ENCODE results near the gene SLC25A10. TPM values are rescaled to one million over a fixed set of nuclear protein-coding genes. Genes with fewer than 3 reads are reported as not detected.

Gene SLC25A10
- total and polyA plus RNA-seq, 12 donors, result 3.5 to 36.1 (median 20.5) TPM

DNA sequence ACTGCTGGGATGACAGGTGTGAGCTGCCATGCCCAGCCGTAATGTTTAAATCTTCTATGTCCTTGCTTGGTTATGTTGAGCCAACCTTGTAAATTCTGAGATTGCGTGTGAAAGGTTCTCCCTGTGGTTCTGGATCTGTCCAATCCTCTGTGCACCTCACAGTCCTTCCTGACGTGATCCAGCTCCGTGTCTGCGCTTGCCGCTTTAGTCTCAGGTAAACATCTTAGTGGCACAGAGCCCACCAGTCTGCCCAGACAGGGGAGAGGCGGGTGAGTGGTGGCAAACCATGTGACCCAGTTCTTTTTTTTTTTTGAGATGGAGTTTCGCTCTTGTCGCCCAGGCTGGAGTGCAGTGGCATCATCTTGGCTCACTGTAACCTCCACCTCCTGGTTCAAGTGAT, 13.9 kb downstream of the SLC25A10 start:
- intact Hi-C loops (cut with DNase I), result no loop called here
- TF ChIP-seq, protein P1, sequence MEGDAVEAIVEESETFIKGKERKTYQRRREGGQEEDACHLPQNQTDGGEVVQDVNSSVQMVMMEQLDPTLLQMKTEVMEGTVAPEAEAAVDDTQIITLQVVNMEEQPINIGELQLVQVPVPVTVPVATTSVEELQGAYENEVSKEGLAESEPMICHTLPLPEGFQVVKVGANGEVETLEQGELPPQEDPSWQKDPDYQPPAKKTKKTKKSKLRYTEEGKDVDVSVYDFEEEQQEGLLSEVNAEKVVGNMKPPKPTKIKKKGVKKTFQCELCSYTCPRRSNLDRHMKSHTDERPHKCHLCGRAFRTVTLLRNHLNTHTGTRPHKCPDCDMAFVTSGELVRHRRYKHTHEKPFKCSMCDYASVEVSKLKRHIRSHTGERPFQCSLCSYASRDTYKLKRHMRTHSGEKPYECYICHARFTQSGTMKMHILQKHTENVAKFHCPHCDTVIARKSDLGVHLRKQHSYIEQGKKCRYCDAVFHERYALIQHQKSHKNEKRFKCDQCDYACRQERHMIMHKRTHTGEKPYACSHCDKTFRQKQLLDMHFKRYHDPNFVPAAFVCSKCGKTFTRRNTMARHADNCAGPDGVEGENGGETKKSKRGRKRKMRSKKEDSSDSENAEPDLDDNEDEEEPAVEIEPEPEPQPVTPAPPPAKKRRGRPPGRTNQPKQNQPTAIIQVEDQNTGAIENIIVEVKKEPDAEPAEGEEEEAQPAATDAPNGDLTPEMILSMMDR (IDR thresholded peaks at IDR 0.05), result no peak
- no peak for TF ChIP-seq POLR2A (IDR thresholded peaks at IDR 0.05)
- 59 to 71% (median 66%) methylated on average over 9 of the region's 9 CpGs for WGBS, 4 donors
- no peak overlapping the region for H3K27ac ChIP-seq
- H3K36me3 ChIP-seq (replicated peaks in 1 of 2), result no peaks in the 10 kb centered on the region
- no peaks in the 10 kb centered on the region for H3K9me3 ChIP-seq (replicated peaks in 1 of 3)
- DNase-seq, result no peak
- peaks cover 5 to 11% of the 10 kb centered on the region in 2 donors for H3K4me1 ChIP-seq (replicated peaks in 1 of 2)
- H3K4me3 ChIP-seq, result no peak overlapping the region
- H3K27me3 ChIP-seq, result no peaks in the 10 kb centered on the region

DNA sequence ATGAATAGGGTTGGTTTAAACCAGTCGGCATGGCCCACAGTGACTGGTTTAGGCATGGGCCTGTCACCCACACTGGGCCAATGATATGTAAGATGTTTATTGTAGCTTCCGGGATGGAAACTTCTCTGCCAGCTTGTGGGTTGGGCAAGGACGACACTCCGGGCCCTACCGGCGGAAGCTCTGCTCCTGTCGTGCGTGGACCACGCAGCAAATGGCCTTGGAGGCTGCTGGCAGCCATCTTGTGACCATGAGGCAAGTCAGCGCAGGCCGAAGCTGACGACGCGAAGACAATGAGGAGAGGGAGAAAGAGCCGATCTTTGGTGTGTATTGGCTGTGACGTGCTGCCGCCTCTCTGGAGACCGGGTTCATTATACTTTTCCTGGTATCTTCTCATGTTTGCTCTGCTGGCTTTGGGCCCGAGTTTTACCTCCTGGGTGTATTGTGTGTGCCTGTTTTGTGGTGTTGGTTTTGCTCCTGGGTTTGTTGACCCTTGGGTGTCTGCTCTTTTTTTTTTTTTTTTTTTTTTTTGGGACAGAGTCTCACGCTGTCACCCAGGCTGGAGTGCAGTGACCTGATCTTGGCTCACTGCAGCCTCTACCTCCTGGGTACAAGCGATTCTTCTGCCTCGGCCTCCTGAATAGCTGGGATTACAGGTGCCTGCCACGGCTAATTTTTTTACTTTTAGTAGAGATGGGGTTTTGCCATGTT, 15.4 kb downstream of the SLC25A10 start:
- DNase-seq, result peak in 1 of 7 donors; percentile 47
- TF ChIP-seq, protein P1 (IDR thresholded peaks at IDR 0.05), result no peak
- TF ChIP-seq POLR2A (IDR thresholded peaks at IDR 0.05), result no peak
- no peaks in the 10 kb centered on the region for H3K27me3 ChIP-seq

DNA sequence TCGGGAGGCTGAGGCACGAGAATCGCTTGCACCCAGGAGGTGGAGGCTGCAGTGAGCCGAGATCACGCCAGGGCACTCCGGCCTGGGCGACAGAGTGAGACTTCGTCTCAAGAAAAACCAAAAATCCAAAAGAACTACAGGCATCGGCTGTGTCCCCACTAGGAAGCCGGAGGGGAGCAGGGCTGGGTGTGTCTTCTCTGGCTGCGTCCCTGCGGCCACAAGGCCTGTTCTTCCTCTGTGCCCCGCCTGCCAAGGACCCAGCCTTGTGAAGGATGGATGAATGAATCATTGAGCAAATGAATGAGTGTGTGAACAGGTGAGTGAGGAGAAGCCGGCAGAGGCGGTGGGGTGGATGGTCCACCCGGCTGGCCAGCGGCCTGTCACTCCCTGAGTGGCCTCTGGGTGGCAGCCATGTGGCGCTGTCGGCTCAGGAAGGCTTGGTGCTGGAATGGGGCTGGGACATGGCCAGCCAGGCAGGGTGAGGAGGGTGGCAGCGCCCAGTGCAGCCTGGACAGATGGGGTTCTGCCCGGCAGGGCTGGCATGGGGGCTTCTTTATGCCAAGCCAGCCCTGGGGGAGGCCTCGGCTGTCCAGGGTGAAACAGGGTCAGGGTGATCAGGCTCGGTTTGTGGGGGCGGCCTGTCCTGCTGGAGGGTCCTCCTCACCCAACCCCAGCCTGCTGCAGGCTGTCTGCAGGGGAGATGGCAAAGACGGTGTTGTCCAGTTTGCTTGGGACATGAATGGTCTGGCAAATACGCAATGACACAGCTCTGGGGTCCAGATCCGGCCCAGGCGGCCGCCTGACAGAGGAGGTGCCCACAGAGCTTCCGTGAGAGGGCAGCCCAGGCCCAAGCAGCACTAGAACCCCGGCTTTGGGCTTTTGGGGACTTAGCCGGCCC, 21.7 kb downstream of the SLC25A10 start:
- TF ChIP-seq, protein P1 (IDR thresholded peaks at IDR 0.05), result peak; percentile 84 to 97 (median 94)
- no peak for TF ChIP-seq POLR2A (IDR thresholded peaks at IDR 0.05)

More for the DNA sequence above, 15.4 kb downstream of the SLC25A10 start:
- WGBS, 4 donors, result 84 to 88% (median 85%) methylated on average over 14 to 23 of the region's 23 CpGs
- Histone ChIP-seq H3K9me3 (replicated peaks in 1 of 3) (no peaks in the 10 kb centered on the region), H3K27ac (no peak overlapping the region), H3K36me3 (replicated peaks in 1 of 2) (no peaks in the 10 kb centered on the region), H3K4me1 (replicated peaks in 1 of 2) (peaks cover under 1 to 6% of the 10 kb centered on the region in 2 donors), H3K4me3 (no peak overlapping the region)
- intact Hi-C loops (cut with DNase I), result no loop called here

More for the DNA sequence above, 21.7 kb downstream of the SLC25A10 start:
- Histone ChIP-seq H3K4me3 (no peak overlapping the region), H3K27ac (no peak overlapping the region), H3K36me3 (replicated peaks in 1 of 2) (no peaks in the 10 kb centered on the region), H3K9me3 (replicated peaks in 1 of 3) (no peaks in the 10 kb centered on the region), H3K27me3 (no peaks in the 10 kb centered on the region), H3K4me1 (replicated peaks in 1 of 2) (no peaks in the 10 kb centered on the region)
- intact Hi-C loops (cut with DNase I), result no loop called here
- DNase-seq, result peak; percentile 80 to 91 (median 87)
- 37 to 62% (median 41%) methylated on average over 13 to 32 of the region's 32 CpGs for WGBS, 4 donors
